GM18868 (cell line): ENCODE results near the gene ASXL1.
A peak's percentile ranks its signal among the peaks of the same experiment; 100 is the strongest.

Experiments
- ATAC-seq: cut with Tn5 transposase; IDR thresholded peaks from one replicate; pipeline ENCODE4 v1.9.1; 2021; ENCODE audit warnings: mild to moderate bottlenecking, moderate library complexity; ENCODE audit not compliant: unreplicated experiment

Gene ASXL1

GRCh38 chr20:32450484-32451061, 92.4 kb downstream of the ASXL1 start:
- no peak for ATAC-seq

DNA sequence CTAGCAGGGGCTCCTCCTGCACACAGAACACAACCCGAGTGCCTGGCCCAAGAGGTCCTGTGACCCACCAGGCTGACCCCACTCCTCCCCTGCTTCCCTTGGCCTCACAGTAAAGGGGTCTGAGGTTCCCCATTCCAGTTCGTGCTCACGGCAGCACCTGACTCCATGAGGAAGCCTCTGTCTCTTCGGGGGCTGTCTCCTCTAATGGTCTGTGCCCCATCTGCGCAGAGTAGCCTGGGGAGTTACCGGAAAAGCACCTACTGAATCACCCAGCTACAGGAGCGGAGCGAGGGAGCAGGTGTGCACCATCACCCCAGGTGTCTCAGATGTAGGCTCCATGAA, 93.2 kb downstream of the ASXL1 start:
- ATAC-seq: no peak

DNA sequence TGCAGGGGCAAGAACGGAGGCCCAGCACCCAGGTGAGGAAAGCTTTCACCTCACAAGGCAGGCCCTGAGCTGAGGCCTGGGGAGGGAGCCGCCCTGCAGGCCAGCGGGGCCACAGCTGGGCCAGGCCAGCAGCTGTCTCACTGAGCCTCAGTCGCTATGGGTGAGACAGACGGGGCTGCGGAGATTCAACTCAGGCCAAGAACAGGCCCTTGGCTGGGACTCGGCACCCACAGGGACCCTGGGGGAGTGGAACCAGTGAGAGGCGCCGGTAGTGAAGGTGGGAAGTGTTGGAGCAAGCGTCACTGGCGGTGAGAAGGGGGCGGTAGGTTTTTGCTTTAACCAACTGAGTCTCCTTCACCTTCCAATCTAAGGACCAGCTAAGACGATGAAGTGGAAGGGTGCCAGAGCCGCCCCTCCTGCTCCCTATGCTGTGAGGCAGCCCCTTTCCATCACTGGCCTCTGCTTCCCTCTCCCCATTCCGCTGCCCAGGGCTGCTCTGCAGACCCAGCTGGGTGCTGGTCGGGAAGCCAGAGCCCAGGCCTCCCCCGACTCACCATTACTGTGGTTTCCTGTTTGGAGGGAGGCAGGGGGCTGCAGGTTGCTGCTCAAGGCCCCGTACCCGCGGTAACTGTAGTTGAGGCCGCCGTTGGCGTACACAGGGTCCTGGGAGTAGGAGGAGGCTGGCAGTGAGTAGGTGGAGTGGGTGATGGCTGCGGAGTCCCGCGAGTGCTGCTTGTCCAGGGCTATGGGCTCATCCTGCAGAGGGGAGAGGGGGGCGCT, 93.7 kb downstream of the ASXL1 start:
- ATAC-seq: no peak

DNA sequence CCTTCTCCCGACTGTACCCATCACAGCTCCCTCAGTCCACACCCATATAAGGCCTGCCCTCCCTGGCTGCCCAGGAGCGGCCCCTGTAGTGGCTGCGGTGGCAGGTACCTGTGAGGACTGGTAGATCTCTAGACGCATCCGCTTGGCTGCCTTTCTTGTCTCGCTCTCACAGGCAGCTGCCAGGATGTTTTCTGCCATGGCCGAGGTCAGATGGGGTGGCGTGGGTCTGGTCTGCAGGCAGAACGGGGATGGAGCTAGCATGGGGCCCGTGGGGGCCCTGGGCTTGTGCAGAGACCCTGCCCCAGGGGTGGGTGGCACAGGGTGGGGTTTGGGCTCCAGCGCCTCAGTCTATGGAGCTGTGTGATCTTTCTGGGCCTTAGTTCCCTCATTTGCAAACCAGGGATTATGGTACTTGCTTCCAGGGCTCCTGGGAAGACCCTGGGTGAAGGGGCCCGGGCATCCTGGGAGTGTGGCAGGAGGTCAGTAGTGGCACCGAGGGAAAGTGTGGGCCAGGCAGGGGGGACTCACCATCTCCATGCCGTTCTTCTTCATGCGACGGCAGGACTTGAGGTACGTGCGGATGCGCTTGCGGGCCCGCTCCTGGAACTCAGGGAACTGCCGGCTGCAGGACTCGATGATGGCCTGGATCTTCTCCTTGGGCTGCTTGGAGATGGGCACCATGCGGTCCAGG, 94.8 kb downstream of the ASXL1 start:
- no peak for ATAC-seq

GRCh38 chr20:32453467-32454163, 95.5 kb downstream of the ASXL1 start:
- ATAC-seq: no peak

- ATAC-seq: no peak
Measured at GRCh38 chr20:32454164-32455145, 96.3 kb downstream of the ASXL1 start.

DNA sequence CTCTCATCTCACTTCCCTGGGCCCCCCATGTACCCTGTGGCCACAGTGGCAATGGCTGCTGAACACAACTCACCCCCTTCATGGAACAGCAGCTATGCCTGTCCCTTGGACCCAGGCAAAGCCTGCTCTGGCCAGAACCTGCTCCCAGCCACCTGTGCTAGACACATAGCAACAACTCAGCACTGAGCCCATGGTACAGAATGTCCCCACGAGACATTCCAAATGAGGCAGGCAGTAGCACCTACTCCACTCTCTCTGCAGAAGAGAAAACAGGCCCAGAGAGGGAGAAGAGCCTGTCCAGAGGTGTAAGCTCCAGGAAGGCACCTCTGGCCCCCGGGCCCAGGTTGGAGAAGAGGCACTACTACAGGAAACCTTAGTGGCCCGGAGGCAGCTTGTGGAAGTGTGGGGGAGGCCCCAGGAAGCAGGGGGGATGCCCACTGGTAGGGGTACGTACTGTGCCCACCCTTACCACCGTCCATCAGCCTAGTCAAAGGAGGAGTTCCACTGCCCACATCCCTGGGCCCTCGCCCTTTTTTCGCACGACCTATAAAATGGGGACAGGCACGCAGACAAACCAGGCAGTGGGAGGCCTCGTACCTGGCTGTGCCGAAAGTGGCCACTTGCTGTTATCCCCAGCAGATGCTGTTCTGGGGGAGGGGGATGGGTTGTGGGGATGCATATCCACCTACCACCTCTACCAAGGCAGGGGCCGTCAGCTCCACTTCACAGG, 97.2 kb downstream of the ASXL1 start:
- ATAC-seq: no peak

- no peak for ATAC-seq
Measured at GRCh38 chr20:32455901-32456701, 98.0 kb downstream of the ASXL1 start.

GRCh38 chr20:32456869-32457478, 98.8 kb downstream of the ASXL1 start:
- peak; percentile 47 for ATAC-seq

DNA sequence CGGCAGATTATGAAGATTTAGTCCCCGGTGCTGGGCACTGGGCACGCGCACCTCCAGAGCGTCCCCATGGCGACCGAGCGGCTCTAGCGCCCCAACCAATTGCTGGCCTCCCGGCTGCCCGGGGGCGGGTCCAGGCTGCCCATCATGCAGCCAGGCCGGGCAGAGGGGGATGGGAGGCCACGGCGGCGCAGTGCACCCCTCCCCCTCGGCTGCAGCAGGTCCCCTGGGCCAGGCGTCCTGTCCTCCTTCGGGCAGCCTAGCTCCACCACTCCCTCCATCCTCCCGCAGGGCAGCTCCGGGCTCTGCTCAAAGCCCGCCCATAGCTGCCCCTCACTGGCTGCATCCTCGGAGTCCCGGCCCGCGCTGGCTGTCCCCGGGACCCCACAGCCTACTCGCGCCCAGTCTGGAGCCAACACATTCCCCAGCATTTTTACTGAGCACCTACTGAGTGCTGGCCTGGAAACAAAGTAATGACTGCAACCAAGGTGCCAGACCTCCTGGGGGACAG, 99.4 kb downstream of the ASXL1 start:
- peak; percentile 48 for ATAC-seq

- ATAC-seq: no peak
Measured at GRCh38 chr20:32458061-32458836, 100.1 kb downstream of the ASXL1 start.

DNA sequence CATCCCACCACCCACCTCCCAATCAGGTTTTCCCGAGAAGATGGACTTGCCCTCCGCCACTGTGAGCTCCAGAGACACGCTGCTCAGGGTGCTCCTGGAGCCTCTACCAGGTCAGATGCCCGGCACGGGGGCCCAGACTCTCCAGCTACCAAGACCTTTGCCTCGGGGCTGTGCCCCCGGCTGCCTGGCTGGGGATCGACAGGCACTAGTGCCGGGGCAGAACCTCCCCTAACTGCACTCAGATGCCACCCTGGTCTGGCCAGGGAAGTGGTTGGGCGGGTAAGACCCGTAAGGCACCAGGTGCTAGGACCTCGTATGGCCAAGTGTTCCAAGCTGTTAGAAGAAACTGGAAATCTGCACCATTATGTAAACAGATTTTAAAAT, 100.7 kb downstream of the ASXL1 start:
- no peak for ATAC-seq

DNA sequence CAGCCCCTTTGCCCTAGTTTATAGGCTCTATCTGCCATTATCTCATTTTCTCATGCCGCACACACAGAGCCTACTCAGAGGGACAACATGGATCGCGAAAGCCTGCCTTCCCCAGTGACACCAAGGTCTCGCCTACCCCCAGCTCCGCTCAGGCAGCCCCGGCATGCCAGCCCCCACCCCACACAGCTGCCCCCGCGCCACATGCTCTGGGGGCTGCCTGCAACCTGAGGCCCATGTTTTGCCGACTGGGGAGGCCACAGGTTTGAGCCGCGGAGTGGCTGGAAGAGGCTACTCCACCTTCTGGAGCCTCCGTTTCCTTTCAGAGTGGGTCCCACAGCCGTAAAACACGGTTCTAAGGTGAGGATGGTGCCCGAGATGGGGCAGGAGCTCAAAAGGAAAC, 102.1 kb downstream of the ASXL1 start:
- ATAC-seq: no peak

- ATAC-seq: no peak
Measured at GRCh38 chr20:32460683-32461320, 102.7 kb downstream of the ASXL1 start.

- ATAC-seq: no peak
Measured at GRCh38 chr20:32461836-32462600, 103.9 kb downstream of the ASXL1 start.

DNA sequence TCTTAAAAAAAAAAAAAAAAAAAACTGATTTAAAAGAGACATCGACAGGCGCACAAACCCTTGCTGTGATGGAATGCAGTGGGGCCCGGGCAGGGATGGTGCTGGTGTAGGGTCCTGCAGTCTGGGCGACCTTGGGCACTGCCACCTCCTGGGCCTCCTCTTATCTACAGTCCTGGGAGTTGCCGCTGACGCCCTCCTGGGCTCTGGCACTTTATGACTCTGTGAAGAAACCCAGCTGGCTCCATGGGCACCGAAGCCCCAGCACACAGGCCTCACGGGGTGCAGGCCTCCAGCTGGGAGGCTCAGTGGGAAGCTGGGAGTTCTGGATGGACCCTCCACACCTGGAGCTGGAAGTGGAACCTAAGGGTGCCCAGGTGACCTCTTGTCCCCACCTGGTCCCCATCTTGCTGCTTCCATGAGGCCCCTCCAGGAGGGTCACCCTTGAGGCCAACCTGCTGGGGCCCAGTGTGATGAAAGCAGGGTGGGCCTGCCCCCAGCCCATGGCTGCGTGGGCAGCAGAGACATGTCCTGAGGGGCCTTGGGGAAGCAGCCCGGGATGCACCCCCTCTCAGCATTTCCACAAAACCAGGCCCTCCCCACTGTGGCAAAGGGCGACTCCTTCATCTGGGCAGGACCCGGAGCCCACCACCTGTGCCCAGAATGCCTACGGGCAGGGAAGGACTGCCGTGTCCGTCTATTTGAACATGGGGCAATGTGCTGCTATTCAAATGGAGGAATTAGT, 104.9 kb downstream of the ASXL1 start:
- ATAC-seq: no peak
